G401 (cell line): ENCODE results near the gene SPATA46. TPM values are rescaled to one million over a fixed set of nuclear protein-coding genes. Genes with fewer than 3 reads are reported as not detected.
A peak's percentile ranks its signal among the peaks of the same experiment; 100 is the strongest.

ENCODE experiments used
- DNase-seq: peaks from one replicate; pipeline ENCODE4 v3.0.0-alpha.2; 2015; ENCODE audit warnings: low spot score
- in situ Hi-C: cut with HindIII; loops from 2 replicates; pipeline ENCODE4 v1.10.0; 2016; ENCODE audit warnings: low sequenced_read_pairs, mixed read lengths
- total RNA-seq: library from RNA; depleted of rRNA; stranded (reverse); fragments of >200 nt; shearing (Covaris generic); gene quantifications from 2 replicates; pipeline ENCODE4 v1.2.3, GENCODE V29; 2014

The SPATA46 gene
- total RNA-seq, 1 experiment from 2014 or later: not detected

DNA sequence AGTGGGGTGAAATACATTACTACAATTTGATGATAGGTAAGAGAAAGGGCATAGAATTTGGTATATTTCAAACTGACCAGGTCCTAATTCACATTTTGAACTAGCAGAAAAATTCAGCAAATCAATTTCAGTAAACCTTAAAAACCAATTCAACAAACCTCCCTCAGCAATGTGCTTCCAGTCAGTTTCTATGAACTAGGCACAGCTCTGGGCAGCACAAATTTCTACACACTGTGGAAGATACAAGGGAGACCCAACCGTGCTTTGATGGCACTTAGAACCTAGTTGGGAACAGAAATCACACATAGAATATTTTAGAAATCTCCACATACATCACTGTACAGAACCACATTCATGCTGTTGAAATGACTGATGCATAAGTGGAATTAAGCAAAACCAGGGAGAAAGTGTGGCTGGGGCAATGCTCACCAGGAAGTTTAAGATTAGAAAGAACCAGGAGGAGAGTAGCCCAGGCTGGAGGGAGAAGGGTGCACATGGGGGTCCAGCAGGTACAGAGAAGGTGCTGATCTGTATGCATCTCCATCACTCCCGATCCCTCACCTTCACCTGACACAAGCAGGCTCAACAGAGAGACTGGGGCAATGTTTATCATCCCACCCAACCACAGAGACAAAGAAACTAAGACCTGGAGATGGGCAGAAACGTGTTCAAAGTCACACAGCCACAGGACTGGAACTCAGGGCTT is 19.7 kb upstream of the SPATA46 start:
- in situ Hi-C loops: no loop called here
- DNase-seq: no peak

DNA sequence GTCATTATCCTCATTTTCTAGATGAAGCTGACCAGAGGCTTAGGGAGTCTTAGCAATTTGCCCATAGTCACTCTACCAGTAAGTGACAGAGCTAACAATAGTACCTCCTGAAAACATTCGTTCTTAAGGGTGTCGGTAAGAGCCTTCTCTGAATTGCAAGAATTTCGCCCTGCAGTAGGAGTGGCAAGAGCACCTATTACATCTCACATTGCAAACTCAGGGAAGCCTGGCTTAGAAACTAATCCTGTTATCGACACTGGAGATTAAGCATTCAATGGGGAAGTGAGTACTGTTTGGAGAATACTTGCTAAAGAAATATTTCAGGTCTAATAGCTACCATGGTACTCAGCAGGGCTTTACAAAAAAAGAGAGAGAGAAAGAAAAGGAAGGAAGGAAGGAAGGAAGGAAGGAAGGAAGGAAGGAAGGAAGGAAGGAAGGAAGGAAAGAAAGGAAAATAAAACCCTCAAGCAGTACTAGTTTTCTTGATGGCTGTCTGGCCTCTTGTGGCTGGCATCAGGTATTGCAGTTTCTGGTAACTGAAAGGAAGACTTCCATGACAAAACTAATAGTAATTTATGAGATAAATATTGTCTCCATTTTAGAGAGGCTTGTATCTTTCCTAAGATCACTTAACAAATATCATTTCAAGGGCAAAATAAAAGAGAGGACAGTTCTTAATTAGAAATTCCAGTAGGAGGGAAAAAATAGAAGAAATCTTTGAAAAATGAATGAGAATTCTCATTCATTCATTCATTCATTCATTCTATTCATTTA is 15.3 kb upstream of the SPATA46 start:
- in situ Hi-C loops: no loop called here
- peak; percentile 69 for DNase-seq

DNA sequence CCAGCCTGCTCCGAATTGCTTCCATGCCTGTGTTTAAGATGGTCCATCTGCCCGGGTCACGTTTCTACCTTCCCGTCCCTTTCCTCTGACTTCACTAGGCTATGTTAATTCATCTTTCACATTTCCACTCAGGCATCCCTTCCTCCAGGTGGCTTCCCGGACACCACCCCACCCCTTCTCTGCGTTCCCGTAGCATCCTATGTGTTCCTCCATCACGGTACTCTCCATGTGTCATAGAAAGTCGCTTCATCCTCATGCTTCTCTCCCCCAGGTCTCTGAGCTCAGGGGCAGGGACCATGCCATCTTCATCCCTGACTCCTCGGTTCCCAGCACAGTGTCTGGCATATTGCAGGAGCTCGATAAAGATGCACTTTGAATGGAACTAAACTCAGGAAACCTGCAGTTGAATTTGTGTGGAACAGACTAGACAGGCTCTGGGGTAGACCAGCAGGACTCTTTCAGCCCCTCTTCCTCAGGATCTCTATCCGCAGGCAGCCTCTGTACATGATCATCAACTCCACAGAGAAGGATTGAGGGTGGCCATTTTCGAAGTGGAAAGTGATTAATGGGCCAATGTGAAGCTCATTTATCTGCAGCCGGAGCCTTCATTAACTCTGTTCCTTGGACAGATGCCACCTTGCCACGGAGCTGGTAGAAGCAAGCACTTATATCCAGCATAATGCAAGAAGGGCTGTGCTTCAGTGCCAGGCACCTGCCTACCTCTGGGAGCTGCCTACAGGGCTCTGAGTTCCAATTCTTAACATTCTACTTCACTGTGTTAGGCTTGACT is 13.9 kb upstream of the SPATA46 start:
- no peak for DNase-seq
- in situ Hi-C loops: no loop called here

DNA sequence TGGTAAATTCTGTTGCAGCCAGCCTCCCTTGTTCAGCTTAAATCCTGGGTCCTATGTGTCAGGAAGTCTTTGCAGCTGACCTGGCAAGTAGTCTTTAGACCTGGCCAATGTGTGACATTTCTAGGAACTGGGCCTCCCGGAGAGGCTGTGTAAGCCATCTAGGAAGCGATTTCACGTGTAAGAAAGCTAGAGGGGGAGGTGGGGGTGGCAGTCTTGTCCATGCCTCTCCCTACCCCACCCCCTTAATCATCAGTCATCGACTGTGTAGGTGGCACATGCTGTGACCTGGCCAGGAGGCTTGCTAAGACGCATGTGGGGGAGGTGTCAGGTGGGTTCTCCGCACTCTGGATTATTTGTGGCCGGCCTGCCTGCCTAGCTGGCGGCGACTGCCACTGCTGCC is 13.3 kb upstream of the SPATA46 start:
- no peak for DNase-seq

DNA sequence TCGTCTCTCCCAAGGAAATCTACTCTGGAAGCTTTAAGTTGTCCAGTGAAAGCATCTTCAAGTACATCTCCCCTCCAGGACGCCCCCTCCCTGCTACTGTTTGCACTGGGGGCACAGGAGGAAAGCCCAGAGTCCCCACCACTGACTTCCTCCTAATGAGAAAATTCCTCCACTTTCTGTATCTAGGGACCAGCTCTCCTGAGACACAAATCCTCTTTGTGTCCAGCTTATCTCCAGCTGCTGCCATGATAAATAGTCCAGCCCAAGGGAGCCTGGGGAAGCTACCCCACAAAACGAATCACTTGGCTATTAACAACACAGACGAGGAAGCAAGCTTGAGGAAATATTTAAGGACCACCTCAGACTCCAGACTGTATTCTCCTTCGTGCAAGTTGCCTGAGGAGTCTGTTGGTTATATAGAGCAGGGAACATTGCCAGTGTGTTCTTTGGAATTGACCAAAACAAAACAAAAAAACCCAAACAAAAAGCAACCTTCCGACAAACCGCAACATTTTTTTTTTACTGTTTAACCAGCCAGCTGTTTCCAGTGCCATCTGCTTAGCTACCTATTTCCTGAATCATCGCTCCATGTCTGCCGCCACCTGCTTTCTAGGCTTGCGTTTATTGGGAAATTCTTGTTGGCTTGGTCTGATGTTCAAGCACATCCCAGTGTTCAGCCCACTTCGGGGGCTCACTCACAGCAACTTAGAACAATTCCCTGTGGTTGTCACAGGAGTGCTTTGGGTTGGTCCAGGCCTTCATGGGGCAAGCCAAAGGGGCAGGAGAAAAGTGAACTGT is 12.6 kb upstream of the SPATA46 start:
- in situ Hi-C loops: no loop called here
- no peak for DNase-seq

More for the DNA sequence above, 13.3 kb upstream of the SPATA46 start:
- in situ Hi-C loops: no loop called here

DNA sequence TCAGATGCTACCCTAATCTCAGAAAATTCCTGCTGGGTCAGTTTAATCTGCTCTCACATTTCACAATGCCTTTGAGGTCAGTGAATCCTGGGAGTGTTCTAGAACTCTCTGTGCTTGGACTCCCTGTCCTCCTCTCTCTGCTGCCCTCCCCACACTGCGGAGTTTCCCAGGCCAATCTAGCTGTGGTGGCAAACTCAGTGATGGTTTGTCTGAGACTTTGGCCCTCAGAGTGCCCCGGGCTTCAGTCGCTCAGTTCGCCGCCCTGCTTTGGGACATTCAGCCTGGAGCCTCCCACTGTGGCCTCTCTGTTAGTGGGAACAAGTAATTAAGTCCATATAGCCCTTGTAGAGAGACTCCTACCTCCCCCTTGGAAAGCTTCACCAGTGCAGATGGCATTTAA is 12.0 kb upstream of the SPATA46 start:
- peak; percentile 14 for DNase-seq
- in situ Hi-C loops: no loop called here

DNA sequence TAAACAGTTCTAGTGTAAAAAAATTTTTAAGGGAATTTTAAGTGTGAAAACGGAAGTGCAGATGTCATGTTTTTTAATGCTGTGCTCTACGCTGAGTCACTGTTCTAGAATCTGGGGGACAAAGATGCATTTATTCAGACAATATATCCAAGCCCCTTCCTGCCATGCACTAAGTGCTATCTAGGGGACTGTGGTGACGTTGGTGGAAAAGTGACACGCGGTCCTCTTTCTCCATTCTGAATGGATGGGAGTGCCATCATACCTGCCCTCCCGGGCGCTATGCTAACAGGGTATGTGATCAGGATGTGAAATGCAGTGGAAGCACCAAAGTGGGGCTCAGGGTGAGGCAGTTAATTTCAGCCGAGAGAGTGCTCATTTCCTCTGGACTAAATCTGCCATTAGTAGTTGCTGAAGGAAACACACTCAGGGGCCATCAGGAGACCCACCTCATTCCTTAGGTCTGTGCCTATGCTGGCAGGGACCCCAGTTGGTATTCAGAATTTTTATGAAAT is 11.5 kb upstream of the SPATA46 start:
- in situ Hi-C loops: no loop called here
- no peak for DNase-seq

DNA sequence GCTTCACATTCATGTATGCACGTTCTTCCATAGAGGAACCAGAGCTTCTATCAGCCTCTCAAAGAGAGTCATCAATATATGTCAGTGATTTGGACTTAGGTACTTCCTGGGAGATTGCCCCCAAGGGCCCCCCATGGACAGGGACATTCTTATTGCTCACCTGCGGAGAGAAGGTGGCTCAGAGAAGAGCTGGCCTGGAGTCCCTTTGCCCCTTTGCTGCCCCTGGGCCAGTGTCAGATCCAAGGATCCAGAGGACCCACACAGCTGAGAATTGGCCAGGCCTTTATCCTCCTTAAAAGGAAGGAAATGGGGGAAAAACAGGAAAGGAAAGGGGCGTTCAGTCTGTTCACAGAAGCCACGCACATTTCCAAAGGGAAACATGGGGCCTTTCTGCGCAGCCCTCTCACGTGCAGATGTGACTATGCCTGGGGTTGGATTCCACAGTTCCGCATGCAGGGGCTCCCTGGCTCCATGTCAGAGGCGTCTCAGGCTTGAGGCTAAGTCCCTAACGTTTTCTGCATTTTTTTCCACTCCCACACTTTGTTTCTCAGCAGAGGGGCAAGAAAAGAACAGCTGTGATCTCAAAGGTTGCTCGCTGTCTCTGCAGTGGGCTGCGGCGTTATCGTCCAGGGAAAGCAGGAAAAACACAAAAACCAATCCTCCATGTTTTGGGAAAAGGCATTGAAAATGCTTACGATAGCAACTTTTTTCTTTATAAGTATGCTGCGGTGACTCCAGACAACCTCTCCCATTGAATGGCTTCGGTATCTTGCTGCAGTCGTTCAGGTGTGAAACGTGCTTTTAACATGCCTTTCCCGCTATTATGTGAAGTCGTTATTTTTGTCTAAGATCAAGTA is 10.8 kb upstream of the SPATA46 start:
- no peak for DNase-seq
- in situ Hi-C loops: no loop called here

DNA sequence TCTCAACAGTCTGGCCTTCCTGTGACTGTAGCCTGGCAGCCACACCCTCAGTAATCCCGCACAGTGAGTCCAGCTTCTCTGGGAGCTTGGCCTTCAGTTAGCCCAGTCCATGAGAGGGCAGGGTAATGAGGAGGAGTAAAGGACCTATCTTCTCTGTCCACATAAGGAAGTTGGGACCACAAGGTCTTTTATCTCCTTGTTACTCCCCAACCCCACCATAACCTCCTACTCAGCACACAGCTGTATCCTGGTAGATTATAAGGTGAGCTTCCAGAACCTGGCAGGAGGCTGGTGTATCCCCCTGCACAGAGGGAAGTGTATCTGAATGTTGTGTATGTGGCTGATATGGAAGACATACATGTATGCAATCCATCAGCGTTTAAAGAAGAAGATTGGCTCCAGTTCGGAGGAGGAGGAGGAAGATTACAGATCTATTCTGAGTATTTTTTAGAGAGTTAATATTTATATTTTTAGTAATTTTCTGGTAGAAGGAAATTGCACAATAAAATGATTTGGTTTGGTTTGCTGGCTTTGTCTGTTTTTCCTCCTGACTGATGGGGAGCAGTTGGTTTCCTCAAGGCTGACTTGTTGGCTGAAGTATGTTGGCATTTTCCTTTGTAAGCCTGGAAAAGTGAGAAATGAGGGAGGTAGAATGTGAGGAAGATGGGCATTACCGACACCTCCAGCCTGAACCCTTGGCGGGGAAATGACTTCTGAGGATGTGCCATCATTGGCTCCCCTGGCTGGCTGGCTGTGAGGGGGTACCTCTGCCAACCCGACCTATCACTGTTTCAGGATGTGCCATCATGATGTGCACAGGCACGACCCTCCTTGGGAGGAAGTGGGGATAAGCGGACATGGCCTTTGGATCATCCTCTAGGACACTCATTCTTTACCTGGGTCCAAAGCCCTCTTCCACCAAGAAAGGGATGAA is 9.9 kb upstream of the SPATA46 start:
- DNase-seq: no peak
- in situ Hi-C loops: no loop called here

DNA sequence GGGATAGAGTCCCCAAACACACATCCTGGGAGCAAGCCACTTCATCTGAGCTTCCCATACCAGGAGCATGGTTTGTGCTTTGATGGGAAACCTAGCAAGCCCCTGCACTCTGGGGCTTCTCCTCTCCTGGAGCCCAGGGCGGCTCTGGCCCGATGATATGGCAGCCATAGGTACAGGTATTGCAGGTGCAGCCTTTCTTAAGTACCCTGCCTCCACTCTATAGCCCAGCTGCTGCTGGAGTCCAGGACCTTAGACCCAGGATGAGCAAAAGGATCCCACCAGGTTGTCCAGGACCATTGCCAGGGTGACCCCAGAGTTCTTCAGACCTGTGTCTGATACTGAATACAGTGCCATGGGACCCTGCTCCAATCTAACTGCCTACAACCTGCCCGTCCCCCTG is 9.0 kb upstream of the SPATA46 start:
- in situ Hi-C loops: no loop called here
- no peak for DNase-seq

DNA sequence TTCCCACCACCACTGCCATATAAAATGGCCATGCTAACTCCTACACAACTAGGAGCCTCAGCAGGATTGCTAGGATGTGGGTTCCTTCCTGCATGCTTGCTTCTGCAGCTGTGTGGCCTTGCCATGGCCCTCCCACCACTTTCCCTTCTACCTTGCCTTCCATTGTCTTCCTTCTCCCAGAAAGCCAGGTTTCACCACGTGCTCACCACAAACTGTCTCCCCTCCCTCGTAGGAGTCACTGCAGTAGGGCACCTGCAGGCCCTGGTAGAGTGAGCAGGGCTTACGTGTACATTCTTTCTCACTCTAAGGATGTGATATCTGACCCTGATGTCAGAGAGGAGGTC is 8.6 kb upstream of the SPATA46 start:
- no peak for DNase-seq
- in situ Hi-C loops: no loop called here

DNA sequence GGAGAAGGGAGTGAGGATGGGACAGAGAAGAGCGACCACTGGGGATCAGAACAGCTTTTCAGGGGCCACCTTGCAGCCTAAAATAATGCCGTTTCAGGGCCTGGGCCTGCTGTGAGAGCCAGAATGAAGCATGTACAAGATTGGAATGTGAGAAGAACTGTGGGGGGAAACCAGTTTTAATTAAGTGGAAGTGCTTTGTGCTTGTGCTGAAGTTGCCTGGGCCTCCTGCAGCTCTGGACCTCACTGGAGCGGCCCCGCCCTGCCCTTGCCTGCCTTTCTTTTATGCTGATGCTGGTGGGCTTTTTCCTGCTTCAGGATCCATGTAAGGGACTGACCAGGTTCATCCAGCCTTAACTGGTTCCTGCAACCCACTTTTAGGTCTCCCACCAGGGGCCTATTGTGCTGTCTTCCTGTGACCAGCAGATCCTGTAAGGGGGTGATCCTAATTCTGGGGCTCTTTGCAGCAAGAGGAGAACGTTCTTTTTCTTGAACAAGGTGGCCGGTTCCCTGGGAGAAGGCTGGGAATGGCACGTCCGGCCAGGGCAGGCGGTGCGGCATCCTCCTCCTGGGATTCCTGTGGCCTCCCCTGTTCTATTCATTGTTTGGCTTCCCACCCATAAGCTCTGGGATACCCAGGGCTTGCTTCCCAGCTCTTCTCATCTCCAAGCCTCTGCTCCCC is 8.1 kb upstream of the SPATA46 start:
- DNase-seq: no peak
- in situ Hi-C loops: no loop called here

DNA sequence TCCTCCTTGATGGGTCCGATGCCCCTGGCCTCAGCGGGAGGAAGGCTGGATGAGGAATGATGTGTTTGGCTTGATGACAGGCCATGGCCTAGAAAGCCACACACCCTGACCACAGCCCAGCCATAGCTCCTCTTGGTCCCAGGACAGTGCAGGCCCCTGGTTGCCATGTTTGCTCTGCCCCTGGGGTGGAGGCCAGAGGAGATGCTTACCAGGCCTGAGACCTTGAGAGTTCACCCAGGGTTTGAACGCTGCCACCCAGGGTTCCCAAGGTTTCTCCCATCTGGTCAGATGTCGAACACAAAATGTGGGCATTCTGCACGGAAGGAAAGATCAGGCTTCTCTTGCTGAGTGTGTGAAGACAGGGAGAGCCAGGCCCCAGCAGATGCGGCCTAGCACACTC is 7.5 kb upstream of the SPATA46 start:
- no peak for DNase-seq
- in situ Hi-C loops: no loop called here

DNA sequence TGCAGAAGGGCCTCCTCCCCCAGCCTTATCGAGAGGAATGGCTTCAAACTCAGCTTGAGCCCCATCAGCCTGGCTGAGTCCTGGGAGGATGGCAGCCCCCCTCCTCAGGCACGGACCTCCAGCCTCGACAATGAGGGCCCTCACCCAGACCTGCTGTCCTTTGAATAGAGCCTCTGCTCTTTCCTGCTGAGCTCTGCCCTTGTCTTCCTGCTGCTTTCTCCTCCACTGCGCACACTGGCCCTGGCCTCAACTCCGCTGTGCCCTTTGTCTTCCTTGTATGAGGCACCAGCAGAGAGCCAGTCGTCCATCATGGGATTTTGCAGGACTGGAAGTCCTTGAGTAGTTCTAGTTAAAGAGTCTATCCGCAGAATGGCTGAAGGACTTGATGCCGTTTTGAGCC is 6.9 kb upstream of the SPATA46 start:
- DNase-seq: no peak
- in situ Hi-C loops: no loop called here

DNA sequence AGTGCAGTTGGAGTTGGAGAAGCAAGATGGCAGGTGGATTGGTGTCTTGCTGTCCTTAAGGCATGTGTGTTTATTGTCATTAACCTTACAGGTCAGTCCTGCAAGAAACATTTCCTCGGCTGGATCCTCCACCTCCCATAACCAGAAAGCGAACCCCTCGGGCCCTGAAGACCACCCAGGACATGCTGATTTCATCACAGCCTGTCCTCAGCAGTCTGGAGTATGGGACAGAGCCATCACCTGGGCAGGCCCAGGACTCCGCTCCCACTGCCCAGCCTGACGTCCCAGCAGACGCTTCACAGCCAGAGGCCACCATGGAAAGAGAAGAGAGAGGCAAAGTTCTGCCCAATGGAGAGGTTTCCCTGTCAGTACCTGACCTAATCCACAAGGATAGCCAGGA is 6.4 kb upstream of the SPATA46 start:
- no peak for DNase-seq
- in situ Hi-C loops: no loop called here

DNA sequence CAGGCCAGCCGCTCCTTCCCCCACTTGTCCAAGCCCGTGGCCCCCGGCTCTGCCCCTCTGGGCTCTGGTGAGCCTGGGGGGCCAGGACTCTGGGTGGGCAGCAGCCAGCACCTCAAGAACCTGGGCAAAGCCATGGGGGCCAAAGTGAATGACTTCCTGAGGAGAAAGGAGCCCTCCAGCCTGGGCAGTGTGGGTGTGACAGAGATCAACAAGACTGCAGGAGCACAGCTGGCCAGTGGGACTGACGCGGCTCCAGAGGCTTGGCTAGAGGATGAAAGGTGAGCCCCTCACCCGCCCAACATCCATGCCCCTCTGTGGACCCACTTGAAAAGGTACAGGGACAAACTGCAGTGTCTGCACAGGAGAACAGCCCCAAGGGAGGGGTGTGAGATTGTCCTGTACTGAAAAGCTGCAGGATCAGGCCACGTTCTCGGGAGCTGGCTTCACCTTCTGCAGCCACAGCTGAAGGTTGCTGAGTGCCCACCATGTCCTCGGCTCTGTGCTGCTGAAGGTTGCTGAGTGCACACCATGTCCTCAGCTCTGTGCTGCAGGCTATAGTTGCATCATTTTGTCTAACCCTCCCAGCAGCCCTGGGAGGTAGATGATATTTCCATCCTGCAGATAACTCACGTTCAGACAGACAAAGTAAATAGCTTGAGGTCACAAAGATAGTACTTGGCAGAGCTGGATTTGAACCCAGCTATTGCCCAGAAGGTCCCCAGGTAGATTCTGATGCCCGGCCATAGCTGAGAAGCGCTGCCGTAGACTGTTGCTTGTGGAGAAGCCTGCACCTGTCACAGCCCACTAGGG is 5.5 kb upstream of the SPATA46 start:
- no peak for DNase-seq
- in situ Hi-C loops: no loop called here
